ENCODE data around the gene RAB3D.

DNA sequence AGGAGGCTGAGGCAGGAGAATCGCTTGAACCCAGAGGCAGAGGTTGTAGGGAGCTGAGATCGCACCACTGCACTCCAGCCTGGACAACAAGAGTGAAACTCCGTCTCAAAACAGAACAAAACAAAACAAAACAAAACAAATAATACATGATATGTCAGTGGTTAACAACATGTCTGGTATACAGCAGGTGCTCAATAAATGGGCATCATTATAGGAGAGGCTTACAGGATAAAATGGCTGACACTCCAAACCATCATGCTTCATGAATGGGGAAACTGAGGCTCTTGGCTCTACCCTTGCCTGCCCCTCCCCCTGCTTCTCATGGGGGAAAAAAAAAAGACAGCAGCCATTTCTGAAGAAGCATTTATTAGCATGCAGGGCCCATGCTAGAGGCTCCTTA, 3.0 kb upstream of the RAB3D start:
- TF ChIP-seq RAD21 (IDR thresholded peaks at IDR 0.05; ENCODE audit: low read length), result no peak
- TF ChIP-seq, protein P1, sequence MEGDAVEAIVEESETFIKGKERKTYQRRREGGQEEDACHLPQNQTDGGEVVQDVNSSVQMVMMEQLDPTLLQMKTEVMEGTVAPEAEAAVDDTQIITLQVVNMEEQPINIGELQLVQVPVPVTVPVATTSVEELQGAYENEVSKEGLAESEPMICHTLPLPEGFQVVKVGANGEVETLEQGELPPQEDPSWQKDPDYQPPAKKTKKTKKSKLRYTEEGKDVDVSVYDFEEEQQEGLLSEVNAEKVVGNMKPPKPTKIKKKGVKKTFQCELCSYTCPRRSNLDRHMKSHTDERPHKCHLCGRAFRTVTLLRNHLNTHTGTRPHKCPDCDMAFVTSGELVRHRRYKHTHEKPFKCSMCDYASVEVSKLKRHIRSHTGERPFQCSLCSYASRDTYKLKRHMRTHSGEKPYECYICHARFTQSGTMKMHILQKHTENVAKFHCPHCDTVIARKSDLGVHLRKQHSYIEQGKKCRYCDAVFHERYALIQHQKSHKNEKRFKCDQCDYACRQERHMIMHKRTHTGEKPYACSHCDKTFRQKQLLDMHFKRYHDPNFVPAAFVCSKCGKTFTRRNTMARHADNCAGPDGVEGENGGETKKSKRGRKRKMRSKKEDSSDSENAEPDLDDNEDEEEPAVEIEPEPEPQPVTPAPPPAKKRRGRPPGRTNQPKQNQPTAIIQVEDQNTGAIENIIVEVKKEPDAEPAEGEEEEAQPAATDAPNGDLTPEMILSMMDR (conservative IDR thresholded peaks at IDR 0.05; ENCODE audit: low read depth, low read length), result no peak
